Tibial nerve (tissue), 4 donors: ENCODE data around the gene NOTCH1. TPM values are rescaled to one million over a fixed set of nuclear protein-coding genes. Genes with fewer than 3 reads are reported as not detected.

Experiments used
- DNase-seq, 2 donors: peaks; one replicate each; pipeline ENCODE4 v3.0.0-alpha.2; 2019; ENCODE audit warnings: low spot score in 2 of 2
- H3K27ac ChIP-seq, 4 donors: fragments of 200-600 bp; sonication (generic) in 3 of 4; one replicate each; pipeline ENCODE4 v1.5.1; 2017 to 2019; ENCODE audit warnings: mild to moderate bottlenecking in 1 of 4
- H3K27me3 ChIP-seq, 2 donors: fragments of 200-600 bp; sonication (generic) in 1 of 2; one replicate each; pipeline versions ENCODE4 v1.5.1 to v1.6.0; 2017 to 2019
- H3K36me3 ChIP-seq, 3 donors: fragments of 200-600 bp; sonication (generic); one replicate each; pipeline ENCODE4 v1.5.1; 2018 to 2019
- H3K4me1 ChIP-seq, 4 donors: fragments of 200-600 bp; sonication (generic) in 3 of 4; one replicate each; pipeline ENCODE4 v1.5.1; 2017 to 2019
- H3K4me3 ChIP-seq, 4 donors: fragments of 200-600 bp; sonication (generic) in 3 of 4; one replicate each; pipeline ENCODE4 v1.5.1; 2017 to 2019; ENCODE audit warnings: mild to moderate bottlenecking in 1 of 4, moderate library complexity in 1 of 4
- H3K9me3 ChIP-seq, 4 donors: fragments of 200-600 bp; sonication (generic) in 3 of 4; one replicate each; pipeline ENCODE4 v1.5.1; 2017 to 2019
- EP300 ChIP-seq, 2 donors: sonication (generic); formaldehyde crosslinking; IDR thresholded peaks; one replicate each; pipeline ENCODE4 v1.6.1; 2017; ENCODE audit warnings: antibody characterized with exemption in 2 of 2, mild to moderate bottlenecking in 1 of 2
- POLR2A ChIP-seq, 2 donors: fragments of 450-650 bp; IDR thresholded peaks; one replicate each; pipeline ENCODE4 v1.6.1; 2017; ENCODE audit warnings: antibody characterized with exemption in 2 of 2, mild to moderate bottlenecking in 2 of 2, moderate library complexity in 2 of 2
- WGBS, 2 donors: methylation state at CpG; one replicate each; pipeline ENCODE4 v1.1.5; 2018; 5-methylcytosine and 5-hydroxymethylcytosine counted together
- small RNA-seq: library from RNA; depleted of rRNA; stranded (forward); fragments of <200 nt; gene quantifications from one replicate; pipeline ENCODE3, GENCODE V24; 2016
- total RNA-seq, 4 donors: library from RNA; depleted of rRNA; stranded (reverse); fragments of >200 nt; gene quantifications; one replicate each; pipeline ENCODE4 v1.1.0, GENCODE V29; 2016
- TF ChIP-seq, protein P1 (sequence below), 5 experiments: fragments of 200-600 bp in 3 of 5; fragments of 450-650 bp in 2 of 5; sonication (generic) in 3 of 5; IDR thresholded peaks; one replicate each; pipeline ENCODE4 v1.5.1; 2016 to 2019; ENCODE audit warnings: antibody characterized with exemption in 5 of 5, mild to moderate bottlenecking in 3 of 5, moderate library complexity in 2 of 5

The NOTCH1 gene
- total RNA-seq, 4 donors from 2014 or later: 29.3 to 65.4 (median 41.5) TPM

DNA sequence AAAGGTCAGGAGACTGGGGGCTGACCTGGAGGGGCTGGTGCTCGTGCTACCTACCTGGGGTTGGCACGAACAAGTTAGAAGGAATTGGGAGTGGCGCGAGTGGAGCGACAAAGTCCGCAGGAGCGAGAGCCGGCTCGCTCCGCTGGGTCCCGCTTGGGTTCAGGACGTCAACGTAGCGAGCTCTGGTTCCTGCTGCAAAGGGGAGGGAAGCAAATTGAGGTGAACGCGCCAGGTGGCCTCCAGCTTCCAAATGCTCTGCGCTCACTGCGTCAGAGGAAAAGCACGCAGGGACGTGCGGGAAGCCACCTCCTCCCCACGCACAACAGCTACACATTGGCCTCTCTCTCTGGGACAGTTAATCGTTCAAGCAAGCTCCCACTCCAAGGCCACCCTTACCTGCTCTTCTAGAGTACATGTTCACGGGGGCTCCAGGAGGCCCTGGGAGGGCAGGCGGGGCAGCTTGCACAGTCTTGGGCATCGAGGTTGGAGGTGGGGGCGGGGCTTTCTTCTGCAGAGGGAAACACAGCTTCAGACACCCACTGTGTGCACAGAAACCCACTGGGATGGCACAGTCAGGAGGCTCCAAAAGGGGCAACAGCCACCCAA, 98.6 kb downstream of the NOTCH1 start:
- Histone ChIP-seq H3K9me3 (no peaks in the 10 kb centered on the region), H3K27ac (no peak overlapping the region), H3K4me3 (no peak overlapping the region), H3K4me1 (no peaks in the 10 kb centered on the region), H3K27me3 (no peaks in the 10 kb centered on the region), H3K36me3 (peaks cover 0 to 99% (median 32%) of the 10 kb centered on the region in 3 donors)
- TF ChIP-seq POLR2A (IDR thresholded peaks at IDR 0.05) (no peak), EP300 (IDR thresholded peaks at IDR 0.05) (no peak)
- TF ChIP-seq, protein P1, sequence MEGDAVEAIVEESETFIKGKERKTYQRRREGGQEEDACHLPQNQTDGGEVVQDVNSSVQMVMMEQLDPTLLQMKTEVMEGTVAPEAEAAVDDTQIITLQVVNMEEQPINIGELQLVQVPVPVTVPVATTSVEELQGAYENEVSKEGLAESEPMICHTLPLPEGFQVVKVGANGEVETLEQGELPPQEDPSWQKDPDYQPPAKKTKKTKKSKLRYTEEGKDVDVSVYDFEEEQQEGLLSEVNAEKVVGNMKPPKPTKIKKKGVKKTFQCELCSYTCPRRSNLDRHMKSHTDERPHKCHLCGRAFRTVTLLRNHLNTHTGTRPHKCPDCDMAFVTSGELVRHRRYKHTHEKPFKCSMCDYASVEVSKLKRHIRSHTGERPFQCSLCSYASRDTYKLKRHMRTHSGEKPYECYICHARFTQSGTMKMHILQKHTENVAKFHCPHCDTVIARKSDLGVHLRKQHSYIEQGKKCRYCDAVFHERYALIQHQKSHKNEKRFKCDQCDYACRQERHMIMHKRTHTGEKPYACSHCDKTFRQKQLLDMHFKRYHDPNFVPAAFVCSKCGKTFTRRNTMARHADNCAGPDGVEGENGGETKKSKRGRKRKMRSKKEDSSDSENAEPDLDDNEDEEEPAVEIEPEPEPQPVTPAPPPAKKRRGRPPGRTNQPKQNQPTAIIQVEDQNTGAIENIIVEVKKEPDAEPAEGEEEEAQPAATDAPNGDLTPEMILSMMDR (IDR thresholded peaks at IDR 0.05): no peak
- 91 to 94% methylated on average over 27 of the region's 27 CpGs for WGBS, 2 donors
- DNase-seq: no peak

DNA sequence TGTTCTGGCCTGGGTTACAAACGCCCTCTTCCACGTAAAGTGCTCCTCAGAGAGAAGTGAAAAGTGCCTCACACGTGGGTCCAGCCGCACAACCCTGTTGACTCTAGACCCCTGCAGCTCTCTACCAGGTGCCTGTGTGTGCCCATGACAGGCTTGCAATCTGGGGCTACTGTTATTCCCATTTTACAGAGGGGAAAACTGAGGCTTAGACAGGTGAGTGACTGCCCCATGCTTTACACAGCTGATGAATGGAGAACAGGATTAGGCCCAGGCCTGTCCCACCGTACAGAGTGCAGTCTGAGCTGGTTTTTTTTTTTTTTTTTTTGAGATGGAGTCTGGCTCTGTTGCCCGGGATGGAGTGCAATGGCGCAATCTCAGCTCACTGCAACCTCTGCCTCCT, 100.0 kb downstream of the NOTCH1 start:
- Histone ChIP-seq H3K4me1 (no peaks in the 10 kb centered on the region), H3K4me3 (no peak overlapping the region), H3K9me3 (no peaks in the 10 kb centered on the region), H3K27me3 (no peaks in the 10 kb centered on the region), H3K27ac (no peak overlapping the region), H3K36me3 (peaks cover 0 to 100% (median 22%) of the 10 kb centered on the region in 3 donors)
- no peak for DNase-seq
- TF ChIP-seq EP300 (IDR thresholded peaks at IDR 0.05) (no peak), POLR2A (IDR thresholded peaks at IDR 0.05) (no peak)
- TF ChIP-seq, protein P1 (IDR thresholded peaks at IDR 0.05): no peak
- WGBS, 2 donors: 82 to 90% methylated on average over 7 of the region's 7 CpGs

Small RNA genes lying within 50 kb of the gene (small RNA-seq; reads per million reads assigned to genes)
- gene MIR4673 (not detected), gene MIR4674 (not detected)

Other genes with a start within 250 kb of the NOTCH1 start
- gene CCDC187, start 242.0 kb downstream of the NOTCH1 start, total RNA-seq: under 1 TPM in 1 of 4 donors, not detected in 3; 0.20 TPM
- gene GPSM1, start 218.5 kb downstream of the NOTCH1 start, total RNA-seq: 10 to 100 TPM; 28.8 to 95.1 (median 38.1) TPM
- gene DNLZ, start 182.3 kb downstream of the NOTCH1 start, total RNA-seq: 10 to 100 TPM; 49.4 to 79.5 (median 70.8) TPM
- gene CARD9, start 172.4 kb downstream of the NOTCH1 start, total RNA-seq: 10 to 100 TPM in 1 of 4 donors, 1 to 10 TPM in 3; 3.1 to 19.8 (median 3.1) TPM
- gene SNAPC4, start 145.9 kb downstream of the NOTCH1 start, total RNA-seq: 10 to 100 TPM in 1 of 4 donors, 1 to 10 TPM in 3; 7.0 to 21.0 (median 9.5) TPM
- 100 to 1,000 TPM in 1 of 4 donors, 10 to 100 TPM in 3; 52.6 to 101 (median 70.9) TPM for gene ENTR1, start 135.4 kb downstream of the NOTCH1 start, total RNA-seq
- 10 to 100 TPM; 35.6 to 42.0 (median 39.3) TPM for gene PMPCA, start 135.4 kb downstream of the NOTCH1 start, total RNA-seq
- gene INPP5E, start 106.2 kb downstream of the NOTCH1 start, total RNA-seq: 10 to 100 TPM; 15.1 to 23.1 (median 18.6) TPM
- 10 to 100 TPM; 45.8 to 67.5 (median 47.9) TPM for gene SEC16A, start 63.0 kb downstream of the NOTCH1 start, total RNA-seq
- gene EGFL7, start 116.9 kb upstream of the NOTCH1 start, total RNA-seq: 100 to 1,000 TPM in 3 of 4 donors, 10 to 100 TPM in 1; 95.2 to 229 (median 179) TPM
- 100 to 1,000 TPM in 3 of 4 donors, 10 to 100 TPM in 1; 79.6 to 292 (median 151) TPM for gene AGPAT2, start 141.4 kb upstream of the NOTCH1 start, total RNA-seq
- 10 to 100 TPM in 2 of 4 donors, 1 to 10 TPM in 2; 5.4 to 37.9 (median 15.8) TPM for gene DIPK1B, start 166.5 kb upstream of the NOTCH1 start, total RNA-seq
- gene LCN10, start 196.9 kb upstream of the NOTCH1 start, total RNA-seq: 10 to 100 TPM in 2 of 4 donors, 1 to 10 TPM in 2; 7.6 to 47.5 (median 17.4) TPM
- gene LCN6, start 202.5 kb upstream of the NOTCH1 start, total RNA-seq: 10 to 100 TPM; 14.2 to 70.0 (median 42.9) TPM
- under 1 TPM in 1 of 4 donors, not detected in 3; 0.39 TPM for gene LCN8, start 212.2 kb upstream of the NOTCH1 start, total RNA-seq
- not detected for gene LCN15, start 218.5 kb upstream of the NOTCH1 start, total RNA-seq
- gene TMEM141, start 245.3 kb upstream of the NOTCH1 start, total RNA-seq: 10 to 100 TPM; 60.7 to 70.8 (median 66.9) TPM